HepG2 (cell line): ENCODE results near the gene TOMM20. TPM values are rescaled to one million over a fixed set of nuclear protein-coding genes. Genes with fewer than 3 reads are reported as not detected.

Experiments
- CERS6 ChIP-seq: sonication (generic); formaldehyde crosslinking; IDR thresholded peaks from 2 replicates; pipeline ENCODE4 v1.5.0; 2020; ENCODE audit warnings: missing genetic modification reagents
- GABPB1 ChIP-seq: IDR thresholded peaks from 2 replicates; pipeline ENCODE4 v1.6.1; 2016; ENCODE audit warnings: mild to moderate bottlenecking, missing genetic modification reagents, moderate library complexity, missing compliant biosample characterization
- GPN1 ChIP-seq: sonication (generic); formaldehyde crosslinking; IDR thresholded peaks from 2 replicates; pipeline ENCODE4 v1.5.1; 2020; ENCODE audit warnings: missing genetic modification reagents, borderline replicate concordance
- JUND ChIP-seq: sonication (generic); formaldehyde crosslinking; IDR thresholded peaks from 2 replicates; pipeline ENCODE4 v1.8.0; 2022; ENCODE audit warnings: mild to moderate bottlenecking, missing genetic modification reagents
- NFE2L2 ChIP-seq: fragments of 150-350 bp; IDR thresholded peaks from 2 replicates; pipeline ENCODE4 v1.6.1; 2014; ENCODE audit warnings: low read length
- RORA ChIP-seq: sonication (generic); formaldehyde crosslinking; IDR thresholded peaks from 2 replicates; pipeline ENCODE4 v1.5.0; 2020; ENCODE audit warnings: mild to moderate bottlenecking, missing genetic modification reagents, moderate library complexity
- SCMH1 ChIP-seq: sonication (generic); formaldehyde crosslinking; IDR thresholded peaks from 2 replicates; pipeline ENCODE4 v1.9.0; 2021; ENCODE audit warnings: missing genetic modification reagents, mild to moderate bottlenecking, borderline replicate concordance
- ZFY ChIP-seq: sonication (generic); formaldehyde crosslinking; IDR thresholded peaks from 2 replicates; pipeline ENCODE4 v1.4.0; 2020; ENCODE audit warnings: missing genetic modification reagents
- ZNF101 ChIP-seq: sonication (generic); formaldehyde crosslinking; IDR thresholded peaks from 2 replicates; pipeline ENCODE4 v1.4.0; 2020; ENCODE audit warnings: mild to moderate bottlenecking, low read depth, missing genetic modification reagents, borderline replicate concordance
- ZNF207 ChIP-seq: fragments of 450-650 bp; IDR thresholded peaks from 2 replicates; pipeline ENCODE4 v1.6.1; 2016; ENCODE audit warnings: antibody characterized with exemption, borderline replicate concordance
- ZNF512B ChIP-seq: sonication (generic); formaldehyde crosslinking; IDR thresholded peaks from 2 replicates; pipeline ENCODE4 v1.5.1; 2020; ENCODE audit warnings: missing genetic modification reagents, mild to moderate bottlenecking, borderline replicate concordance
- ZNF609 ChIP-seq: sonication (generic); formaldehyde crosslinking; IDR thresholded peaks from 2 replicates; pipeline ENCODE4 v1.4.0; 2020; ENCODE audit warnings: mild to moderate bottlenecking, missing genetic modification reagents, borderline replicate concordance
- ZNF709 ChIP-seq: sonication (generic); formaldehyde crosslinking; IDR thresholded peaks from 2 replicates; pipeline ENCODE4 v1.5.0; 2020; ENCODE audit warnings: mild to moderate bottlenecking, missing genetic modification reagents
- ZNF775 ChIP-seq: sonication (generic); formaldehyde crosslinking; IDR thresholded peaks from 2 replicates; pipeline ENCODE4 v1.4.0; 2020; ENCODE audit warnings: missing genetic modification reagents, mild to moderate bottlenecking, moderate library complexity, borderline replicate concordance
- ZZZ3 ChIP-seq: sonication (generic); formaldehyde crosslinking; IDR thresholded peaks from 2 replicates; pipeline ENCODE4 v1.4.0; 2020; ENCODE audit warnings: missing genetic modification reagents, mild to moderate bottlenecking, borderline replicate concordance
- polyA plus RNA-seq, 8 experiments: library from polyadenylated mRNA; depleted of rRNA in 3 of 8; stranded (reverse) in 7 of 8; unstranded in 1 of 8; fragments of >200 nt; fragmentation: Illumina TruSeq in 4 of 8; extraction: Trizol in 4 of 8; gene quantifications; 2 replicates each; pipeline versions ENCODE4 v1.2.1 to v1.2.3, GENCODE V29; 2011 to 2016; ENCODE audit warnings: low read depth in 4 of 8, missing spikeins in 1 of 8, mixed read lengths in 1 of 8; ENCODE audit not compliant: insufficient read depth in 1 of 8
- total RNA-seq, 5 experiments: library from RNA; depleted of rRNA; stranded (reverse); fragments of >200 nt; fragmentation: Illumina TruSeq; extraction: Trizol; gene quantifications; 2 replicates each; pipeline ENCODE4 v1.2.3, GENCODE V29; 2016; ENCODE audit warnings: low read depth in 1 of 5
- TF ChIP-seq, protein P1 (sequence below): sonication (generic); formaldehyde crosslinking; IDR thresholded peaks from 2 replicates; pipeline ENCODE4 v1.8.0; 2023; ENCODE audit warnings: mild to moderate bottlenecking, missing genetic modification reagents
- TF ChIP-seq, protein P2 (sequence below): sonication (generic); formaldehyde crosslinking; IDR thresholded peaks from 2 replicates; pipeline ENCODE4 v1.4.0; 2020; ENCODE audit warnings: missing genetic modification reagents

The TOMM20 gene
- total and polyA plus RNA-seq, 2 of the 13 experiments (the other 11 are each of a cell fraction or from before 2014, with no cell fraction given) = 153 to 376 TPM

GRCh38 chr1:235068158-235069121 is 60.2 kb downstream of the TOMM20 start (continued):
- TF ChIP-seq ZNF101 (CRISPR knock-in tag) (no peak), CERS6 (no peak), GABPB1 (CRISPR knock-in tag) (peak; percentile 54), ZFY (peak; percentile 54; the same call in 1 of the 2 replicates), ZNF609 (CRISPR knock-in tag) (peak; percentile 90), ZNF512B (CRISPR knock-in tag) (no peak), ZNF207 (no peak), RORA (CRISPR knock-in tag) (no peak), GPN1 (CRISPR knock-in tag) (no peak), ZNF709 (CRISPR knock-in tag) (no peak), ZZZ3 (CRISPR knock-in tag) (no peak), JUND (peak; percentile 53; the same call in 1 of the 2 replicates), NFE2L2 (no peak), ZNF775 (CRISPR knock-in tag) (no peak), SCMH1 (CRISPR knock-in tag) (no peak)
- TF ChIP-seq, protein P1, sequence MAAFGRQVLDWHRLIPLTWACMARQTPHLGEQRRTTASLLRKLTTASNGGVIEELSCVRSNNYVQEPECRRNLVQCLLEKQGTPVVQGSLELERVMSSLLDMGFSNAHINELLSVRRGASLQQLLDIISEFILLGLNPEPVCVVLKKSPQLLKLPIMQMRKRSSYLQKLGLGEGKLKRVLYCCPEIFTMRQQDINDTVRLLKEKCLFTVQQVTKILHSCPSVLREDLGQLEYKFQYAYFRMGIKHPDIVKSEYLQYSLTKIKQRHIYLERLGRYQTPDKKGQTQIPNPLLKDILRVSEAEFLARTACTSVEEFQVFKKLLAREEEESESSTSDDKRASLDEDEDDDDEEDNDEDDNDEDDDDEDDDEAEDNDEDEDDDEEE (CRISPR knock-in tag) = no peak; the same call in 1 of the 2 replicates
- TF ChIP-seq, protein P2, sequence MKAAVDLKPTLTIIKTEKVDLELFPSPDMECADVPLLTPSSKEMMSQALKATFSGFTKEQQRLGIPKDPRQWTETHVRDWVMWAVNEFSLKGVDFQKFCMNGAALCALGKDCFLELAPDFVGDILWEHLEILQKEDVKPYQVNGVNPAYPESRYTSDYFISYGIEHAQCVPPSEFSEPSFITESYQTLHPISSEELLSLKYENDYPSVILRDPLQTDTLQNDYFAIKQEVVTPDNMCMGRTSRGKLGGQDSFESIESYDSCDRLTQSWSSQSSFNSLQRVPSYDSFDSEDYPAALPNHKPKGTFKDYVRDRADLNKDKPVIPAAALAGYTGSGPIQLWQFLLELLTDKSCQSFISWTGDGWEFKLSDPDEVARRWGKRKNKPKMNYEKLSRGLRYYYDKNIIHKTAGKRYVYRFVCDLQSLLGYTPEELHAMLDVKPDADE = no peak
